GM12801 (cell line): ENCODE data around the gene TFPT.

Source experiments
- TF ChIP-seq, protein P1 (sequence below): IDR thresholded peaks from one replicate; pipeline ENCODE4 v1.5.1; 2011; ENCODE audit warnings: control low read depth; ENCODE audit not compliant: insufficient read length; ENCODE audit errors: extremely low read depth

TFPT gene

DNA sequence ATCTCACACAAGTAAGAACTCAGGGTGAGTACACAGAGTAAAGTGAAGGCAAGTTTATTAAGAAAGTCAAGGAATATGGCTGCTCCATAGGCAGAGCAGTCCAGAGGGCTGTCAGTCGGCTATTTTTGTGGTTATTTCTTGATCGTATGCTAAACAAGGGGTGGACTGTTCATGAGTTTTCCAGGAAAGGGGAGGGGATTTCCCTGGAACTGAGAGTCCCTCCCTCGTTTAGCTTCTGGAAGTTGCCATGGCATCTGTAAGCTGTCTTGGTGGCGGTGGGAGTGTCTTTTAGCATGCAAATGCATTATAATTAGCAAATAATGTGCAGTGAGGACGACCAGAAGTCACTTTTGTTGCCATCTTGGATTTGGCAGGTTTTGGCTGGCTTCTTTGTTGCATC, 46.0 kb downstream of the TFPT start:
- TF ChIP-seq, protein P1, sequence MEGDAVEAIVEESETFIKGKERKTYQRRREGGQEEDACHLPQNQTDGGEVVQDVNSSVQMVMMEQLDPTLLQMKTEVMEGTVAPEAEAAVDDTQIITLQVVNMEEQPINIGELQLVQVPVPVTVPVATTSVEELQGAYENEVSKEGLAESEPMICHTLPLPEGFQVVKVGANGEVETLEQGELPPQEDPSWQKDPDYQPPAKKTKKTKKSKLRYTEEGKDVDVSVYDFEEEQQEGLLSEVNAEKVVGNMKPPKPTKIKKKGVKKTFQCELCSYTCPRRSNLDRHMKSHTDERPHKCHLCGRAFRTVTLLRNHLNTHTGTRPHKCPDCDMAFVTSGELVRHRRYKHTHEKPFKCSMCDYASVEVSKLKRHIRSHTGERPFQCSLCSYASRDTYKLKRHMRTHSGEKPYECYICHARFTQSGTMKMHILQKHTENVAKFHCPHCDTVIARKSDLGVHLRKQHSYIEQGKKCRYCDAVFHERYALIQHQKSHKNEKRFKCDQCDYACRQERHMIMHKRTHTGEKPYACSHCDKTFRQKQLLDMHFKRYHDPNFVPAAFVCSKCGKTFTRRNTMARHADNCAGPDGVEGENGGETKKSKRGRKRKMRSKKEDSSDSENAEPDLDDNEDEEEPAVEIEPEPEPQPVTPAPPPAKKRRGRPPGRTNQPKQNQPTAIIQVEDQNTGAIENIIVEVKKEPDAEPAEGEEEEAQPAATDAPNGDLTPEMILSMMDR = no peak

DNA sequence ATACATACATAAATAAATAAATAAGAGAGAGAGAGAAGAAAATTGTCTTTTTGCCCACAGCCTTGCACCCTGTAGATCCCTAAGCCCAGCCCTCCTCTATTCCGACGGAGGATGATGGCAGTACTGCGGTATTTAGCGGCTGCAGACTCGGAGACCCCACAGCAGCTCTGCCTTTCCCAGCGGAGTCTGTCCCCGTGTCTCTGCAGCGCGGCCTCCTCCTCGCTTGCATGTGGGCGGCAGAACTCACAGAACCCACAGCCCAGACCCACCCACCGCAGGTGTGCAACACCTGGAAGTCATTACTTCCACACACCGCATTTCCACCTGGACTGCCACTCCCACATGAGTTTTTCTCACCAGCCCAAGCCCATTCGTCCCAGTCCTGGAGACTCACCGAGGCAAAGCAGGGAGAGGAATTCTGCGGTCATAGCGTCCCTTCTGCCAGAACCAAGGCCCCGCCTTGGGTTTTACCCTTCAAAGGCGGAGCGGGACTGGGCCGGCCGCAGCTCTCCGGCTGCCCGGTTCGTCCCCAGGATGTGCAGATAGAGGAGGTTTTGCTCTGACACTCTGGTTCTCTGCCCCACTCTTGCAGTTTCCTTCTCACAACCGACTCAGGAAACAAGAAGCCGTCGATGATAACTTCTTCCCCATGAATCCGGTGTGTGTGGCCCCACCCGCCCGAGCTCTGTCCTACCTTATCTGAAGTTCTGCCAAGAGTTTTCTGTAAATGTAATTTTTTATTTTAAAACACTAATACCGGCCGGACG, 51.9 kb downstream of the TFPT start, which contains the start of gene VSTM1:
Gene VSTM1 (minus strand): TSS at position 548 of the 767 bp plus-strand sequence. CDS start 120 bp downstream, at position 428.
- TF ChIP-seq, protein P1 = no peak

DNA sequence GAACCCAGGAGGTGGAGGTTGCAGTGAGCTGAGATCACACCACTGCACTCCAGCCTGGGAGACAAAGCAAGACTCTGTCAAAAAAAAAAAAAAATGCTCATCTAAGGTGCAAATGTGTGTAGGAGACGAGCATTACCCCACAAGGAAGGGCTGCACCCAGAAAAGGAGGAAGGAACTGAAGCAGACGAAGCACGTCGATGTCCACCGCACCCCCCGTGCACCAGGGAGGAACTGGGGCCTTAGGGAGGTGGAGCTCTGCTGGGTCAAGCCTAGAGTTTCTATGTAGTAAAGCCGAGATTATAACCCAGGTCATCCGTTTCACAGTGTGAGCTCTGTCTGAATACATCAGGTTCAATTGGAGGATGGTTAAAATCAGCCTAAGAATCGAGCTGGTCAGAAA, 52.8 kb downstream of the TFPT start:
- TF ChIP-seq, protein P1 = no peak
